Panc1 (cell line): ENCODE measurements around the gene PDZD8. TPM values are rescaled to one million over a fixed set of nuclear protein-coding genes. Genes with fewer than 3 reads are reported as not detected.

Source experiments
- ATAC-seq: fragments of 200-7000 bp; cut with Tn5 transposase; 2 replicates; pipeline ENCODE4 v1.9.1; 2020; ENCODE audit warnings: mild to moderate bottlenecking, moderate library complexity
- BruUV-seq: library from RNA; stranded (reverse); fragments of 400-500 nt; replicated peaks from 2 replicates; lab custom pipeline; 2021; lab: Mats Ljungman, UMichigan
- CTCF ChIA-PET: fragments of 300-600 bp; sonication (Branson Sonifier 250); formaldehyde crosslinking; loops from one replicate; lab custom pipeline; 2022; ENCODE audit warnings: antibody characterized with exemption; lab: Charles Lee
- POLR2A ChIA-PET: fragments of 300-600 bp; sonication (Branson Sonifier 250); formaldehyde crosslinking; loops from one replicate; lab custom pipeline; 2022; ENCODE audit warnings: antibody characterized with exemption; lab: Charles Lee
- DNase-seq: peaks from one replicate; pipeline ENCODE4 v3.0.0-alpha.2; 2010; ENCODE audit warnings: low read depth, low spot score
- H3K27ac ChIP-seq: 2 replicates; pipeline ENCODE4 v1.5.1; 2011; ENCODE audit warnings: mild to moderate bottlenecking, low read length, inconsistent platforms
- H3K27me3 ChIP-seq: fragments of 200-500 bp; sonication (Bioruptor generic); 2 replicates; pipeline ENCODE4 v1.6.0; 2014; ENCODE audit warnings: low read length, inconsistent platforms; ENCODE audit not compliant: control insufficient read depth, insufficient read depth
- H3K36me3 ChIP-seq: fragments of 200-500 bp; sonication (Bioruptor generic); 2 replicates; pipeline ENCODE4 v1.5.1; 2014; ENCODE audit warnings: inconsistent platforms, mild to moderate bottlenecking, low read length, moderate library complexity; ENCODE audit not compliant: control insufficient read depth, insufficient read depth
- H3K4me1 ChIP-seq: 2 replicates; pipeline ENCODE4 v1.5.1; 2011; ENCODE audit warnings: inconsistent platforms, mild to moderate bottlenecking, low read length, moderate library complexity; ENCODE audit not compliant: control insufficient read depth, insufficient read depth
- H3K4me3 ChIP-seq, 2 experiments: 2 replicates each; pipeline ENCODE4 v1.5.1; 2011 to 2012; ENCODE audit warnings: low read depth in 2 of 2, low read length in 2 of 2, mild to moderate bottlenecking in 2 of 2, inconsistent platforms in 1 of 2, moderate library complexity in 1 of 2
- H3K9me3 ChIP-seq: fragments of 200-500 bp; sonication (Bioruptor generic); 2 replicates; pipeline ENCODE4 v1.5.1; 2014; ENCODE audit warnings: low read depth, mild to moderate bottlenecking, inconsistent platforms, low read length, moderate library complexity; ENCODE audit not compliant: control insufficient read depth, insufficient read depth
- CTCF ChIP-seq: fragments of 450-650 bp; IDR thresholded peaks from 2 replicates; pipeline ENCODE4 v1.5.1; 2017; ENCODE audit warnings: mild to moderate bottlenecking
- POLR2AphosphoS5 ChIP-seq: IDR thresholded peaks from 2 replicates; pipeline ENCODE4 v1.6.1; 2012; ENCODE audit warnings: mild to moderate bottlenecking, low read depth, low read length, moderate library complexity
- REST ChIP-seq, 2 experiments: IDR thresholded peaks; 2 replicates each; pipeline ENCODE4 v1.6.1; 2011 to 2012; ENCODE audit warnings: low read depth in 2 of 2, control low read depth in 1 of 2, low read length in 1 of 2, mild to moderate bottlenecking in 1 of 2, moderate library complexity in 1 of 2; ENCODE audit not compliant: insufficient read depth in 1 of 2
- SIN3A ChIP-seq: IDR thresholded peaks from 2 replicates; pipeline ENCODE4 v1.6.1; 2012; ENCODE audit warnings: low read depth, mild to moderate bottlenecking, low read length, moderate library complexity, borderline replicate concordance; ENCODE audit not compliant: insufficient read depth
- TCF7L2 ChIP-seq: IDR thresholded peaks from 2 replicates; pipeline ENCODE4 v1.6.1; 2011; ENCODE audit warnings: mild to moderate bottlenecking, low read depth, low read length, inconsistent platforms
- in situ Hi-C: cut with HindIII; loops from 2 replicates; pipeline ENCODE4 v1.10.0; 2016; ENCODE audit warnings: low sequenced_read_pairs, low pct_unique_long_range_greater_than_20kb
- intact Hi-C: fragments of 100-400 bp; cut with micrococcal nuclease; formaldehyde crosslinking; loops from one replicate; pipeline ENCODE4 v1.10.0; 2022; ENCODE audit not compliant: unreplicated experiment
- total RNA-seq: library from RNA; stranded (reverse); gene quantifications from one replicate; pipeline ENCODE4 v1.2.1, GENCODE V29; 2021; ENCODE audit not compliant: unreplicated experiment

PDZD8 gene
- total RNA-seq, 1 experiment from 2014 or later, result 44.7 TPM

GRCh38 chr10:117409549-117410305, 34.5 kb upstream of the PDZD8 start:
- no peak overlapping the region for H3K27ac ChIP-seq
- no peak overlapping the region for H3K4me3 ChIP-seq
- no peaks in the 10 kb centered on the region; the same call in 1 of the 2 replicates for H3K27me3 ChIP-seq
- H3K9me3 ChIP-seq, result no peaks in the 10 kb centered on the region
- H3K4me1 ChIP-seq, result 0 out of 2 replicates have a peak, but pooled peaks cover 2% of the 10 kb centered on the region
- ChIA-PET CTCF (no interaction called here), POLR2A (no interaction called here)
- in situ Hi-C loops, result no loop called here
- intact Hi-C loops, result no loop called here
- DNase-seq (no peak), ATAC-seq (no peak)
- no TSS peak for BruUV-seq
- TF ChIP-seq REST (IDR thresholded peaks at IDR 0.05; ENCODE audit: insufficient read depth in 1 of 2, low read depth in 2 of 2, low read length in 1 of 2) (no peak), SIN3A (no peak), CTCF (no peak), TCF7L2 (no peak), POLR2AphosphoS5 (no peak)
- H3K36me3 ChIP-seq, result no peaks in the 10 kb centered on the region

GRCh38 chr10:117408436-117409384, 33.5 kb upstream of the PDZD8 start:
- POLR2A ChIA-PET, result no interaction called here
- H3K4me3 ChIP-seq, result no peak overlapping the region
- no TSS peak for BruUV-seq
- no peak for ATAC-seq
- CTCF ChIA-PET, result no interaction called here
- TF ChIP-seq REST (IDR thresholded peaks at IDR 0.05; ENCODE audit: insufficient read depth in 1 of 2, low read depth in 2 of 2, low read length in 1 of 2) (no peak), POLR2AphosphoS5 (no peak), CTCF (no peak), TCF7L2 (no peak), SIN3A (no peak)
- H3K36me3 ChIP-seq, result no peaks in the 10 kb centered on the region
- no peak overlapping the region for H3K27ac ChIP-seq
- H3K27me3 ChIP-seq, result no peaks in the 10 kb centered on the region; the same call in 1 of the 2 replicates
- H3K4me1 ChIP-seq, result 0 out of 2 replicates have a peak, but pooled peaks cover 2% of the 10 kb centered on the region
- H3K9me3 ChIP-seq, result no peaks in the 10 kb centered on the region
- intact Hi-C loops, result no loop called here
- in situ Hi-C loops, result no loop called here
- no peak for DNase-seq
